H1 (cell line): Measurements from ENCODE around the gene VSX2. TPM values are rescaled to one million over a fixed set of nuclear protein-coding genes. Genes with fewer than 3 reads are reported as not detected.

Experiments
- CTCF ChIA-PET: fragments of 300-600 bp; sonication (Branson Sonifier 250); formaldehyde crosslinking; loops from one replicate; lab custom pipeline; 2021; ENCODE audit not compliant: partially characterized antibody; lab: Charles Lee
- POLR2A ChIA-PET: fragments of 300-600 bp; sonication (Branson Sonifier 250); formaldehyde crosslinking; loops from one replicate; lab custom pipeline; 2021; ENCODE audit warnings: inconsistent platforms; ENCODE audit not compliant: partially characterized antibody; lab: Charles Lee
- DNase-seq, 2 experiments: peaks; one replicate each; pipeline versions ENCODE4 v3.0.0 to v3.0.0-alpha.2; 2010 to 2022; ENCODE audit warnings: low spot score in 2 of 2, low read depth in 1 of 2, mixed read lengths in 1 of 2
- FAIRE-seq: peaks from 2 replicates; lab custom pipeline; 2011; peaks lifted over from hg19 to GRCh38; lab: Jason Lieb, UNC
- H2AFZ ChIP-seq: 2 replicates; pipeline ENCODE4 v1.8.1; 2012; ENCODE audit warnings: low read length, inconsistent platforms
- H2AK5ac ChIP-seq: 2 replicates; pipeline ENCODE4 v1.6.1; 2013; ENCODE audit warnings: low read depth, low read length
- H2BK120ac ChIP-seq: replicated peaks from 2 replicates; pipeline ENCODE3; 2013; ENCODE audit warnings: low read depth, low read length, inconsistent platforms
- H2BK12ac ChIP-seq: 2 replicates; pipeline ENCODE4 v1.6.1; 2013; ENCODE audit warnings: low read depth, low read length
- H2BK15ac ChIP-seq: 2 replicates; pipeline ENCODE4 v1.6.1; 2013; ENCODE audit warnings: low read length
- H2BK20ac ChIP-seq: 2 replicates; pipeline ENCODE4 v1.6.1; 2013; ENCODE audit warnings: low read length
- H2BK5ac ChIP-seq: 2 replicates; pipeline ENCODE4 v1.6.1; 2013; ENCODE audit warnings: low read depth, low read length
- H3K14ac ChIP-seq: 2 replicates; pipeline ENCODE4 v1.6.1; 2013; ENCODE audit warnings: inconsistent platforms; ENCODE audit not compliant: insufficient read length
- H3K18ac ChIP-seq: 2 replicates; pipeline ENCODE4 v1.6.1; 2013; ENCODE audit warnings: low read length; ENCODE audit errors: extremely low read depth
- H3K23ac ChIP-seq: 2 replicates; pipeline ENCODE4 v1.6.1; 2013; ENCODE audit warnings: inconsistent platforms; ENCODE audit not compliant: insufficient read length
- H3K23me2 ChIP-seq: 2 replicates; pipeline ENCODE4 v1.6.1; 2013; ENCODE audit warnings: low read depth, low read length
- H3K27ac ChIP-seq: 2 replicates; pipeline ENCODE4 v1.6.1; 2011; ENCODE audit warnings: low read depth, low read length, inconsistent platforms
- H3K27me3 ChIP-seq, 4 experiments: replicated peaks in 1 of 4; 1 replicate in 1 of 4; 2 replicates in 3 of 4; pipeline versions ENCODE4 v1.6.1 to v1.8.1; 2011 to 2013; ENCODE audit warnings: low read length in 3 of 4, mild to moderate bottlenecking in 3 of 4, inconsistent platforms in 2 of 4, mixed read lengths in 2 of 4, moderate library complexity in 1 of 4; ENCODE audit not compliant: control insufficient read depth in 3 of 4, insufficient read depth in 3 of 4; ENCODE audit errors: extremely low read depth in 1 of 4
- H3K36me3 ChIP-seq, 4 experiments: 2 replicates each; pipeline versions ENCODE4 v1.6.1 to v1.8.1; 2011 to 2013; ENCODE audit warnings: mild to moderate bottlenecking in 4 of 4, low read length in 3 of 4, moderate library complexity in 2 of 4, control low read depth in 1 of 4, inconsistent platforms in 1 of 4; ENCODE audit not compliant: insufficient read depth in 4 of 4, control insufficient read depth in 2 of 4
- H3K4ac ChIP-seq: replicated peaks from 2 replicates; pipeline ENCODE3; 2013; ENCODE audit warnings: low read length, low read depth, mixed read lengths, inconsistent platforms; ENCODE audit not compliant: insufficient read length
- H3K4me1 ChIP-seq, 4 experiments: replicated peaks in 1 of 4; 1 replicate in 1 of 4; 2 replicates in 3 of 4; pipeline versions ENCODE4 v1.6.1 to v1.8.1; 2011 to 2013; ENCODE audit warnings: low read length in 3 of 4, inconsistent platforms in 2 of 4, mixed read lengths in 1 of 4; ENCODE audit not compliant: insufficient read depth in 4 of 4, control insufficient read depth in 3 of 4
- H3K4me2 ChIP-seq, 2 experiments: 2 replicates each; pipeline versions ENCODE4 v1.6.1 to v1.8.1; 2011 to 2013; ENCODE audit warnings: low read depth in 2 of 2, low read length in 2 of 2, control low read depth in 1 of 2, inconsistent platforms in 1 of 2, mild to moderate bottlenecking in 1 of 2; ENCODE audit not compliant: insufficient read depth in 1 of 2
- H3K4me3 ChIP-seq, 4 experiments: fragments of 200-600, 300-600 bp in 1 of 4; sonication (generic), shearing (Covaris generic), sonication (Bioruptor Twin) in 1 of 4; 2 replicates each; pipeline versions ENCODE4 v1.5.1 to v1.8.1; 2011 to 2016; ENCODE audit warnings: low read length in 4 of 4, low read depth in 3 of 4, control low read depth in 2 of 4, inconsistent platforms in 2 of 4, mild to moderate bottlenecking in 2 of 4, mixed read lengths in 1 of 4, moderate library complexity in 1 of 4; ENCODE audit not compliant: insufficient read depth in 2 of 4; ENCODE audit errors: extremely low read depth in 1 of 4
- H3K56ac ChIP-seq: replicated peaks from 2 replicates; pipeline ENCODE3; 2013; ENCODE audit warnings: low read depth, mild to moderate bottlenecking, mixed read lengths, low read length, inconsistent platforms; ENCODE audit not compliant: insufficient read length
- H3K79me1 ChIP-seq: 2 replicates; pipeline ENCODE4 v1.6.1; 2013; ENCODE audit warnings: low read depth, low read length, control low read depth
- H3K79me2 ChIP-seq, 2 experiments: 2 replicates each; pipeline versions ENCODE4 v1.6.1 to v1.8.1; 2012 to 2013; ENCODE audit warnings: low read length in 2 of 2, mild to moderate bottlenecking in 2 of 2, inconsistent platforms in 1 of 2; ENCODE audit not compliant: insufficient read depth in 2 of 2, control insufficient read depth in 1 of 2
- H3K9ac ChIP-seq, 4 experiments: replicated peaks in 1 of 4; 1 replicate in 1 of 4; 2 replicates in 3 of 4; pipeline versions ENCODE4 v1.6.1 to v1.8.1; 2011 to 2013; ENCODE audit warnings: low read depth in 3 of 4, low read length in 3 of 4, control low read depth in 2 of 4, mild to moderate bottlenecking in 2 of 4, moderate library complexity in 2 of 4, inconsistent platforms in 1 of 4; ENCODE audit errors: extremely low read depth in 1 of 4
- H3K9me3 ChIP-seq, 2 experiments: 2 replicates each; pipeline versions ENCODE4 v1.6.1 to v1.8.1; 2012 to 2013; ENCODE audit warnings: mild to moderate bottlenecking in 2 of 2, moderate library complexity in 2 of 2, control low read depth in 1 of 2, inconsistent platforms in 1 of 2, low read depth in 1 of 2, low read length in 1 of 2, mixed read lengths in 1 of 2; ENCODE audit not compliant: insufficient read depth in 2 of 2
- H4K20me1 ChIP-seq, 2 experiments: replicated peaks in 1 of 2; 2 replicates each; pipeline versions ENCODE3 to v1.8.1; 2011 to 2013; ENCODE audit warnings: inconsistent platforms in 2 of 2, low read length in 2 of 2, mild to moderate bottlenecking in 1 of 2; ENCODE audit not compliant: insufficient read depth in 2 of 2, control insufficient read depth in 1 of 2
- H4K5ac ChIP-seq: 2 replicates; pipeline ENCODE4 v1.6.1; 2013; ENCODE audit warnings: low read length, low read depth, mixed read lengths, inconsistent platforms; ENCODE audit not compliant: insufficient read length
- H4K8ac ChIP-seq: 2 replicates; pipeline ENCODE4 v1.8.0; 2013; ENCODE audit warnings: mild to moderate bottlenecking, moderate library complexity, low read length, inconsistent platforms; ENCODE audit not compliant: insufficient read depth; ENCODE audit errors: extremely low read depth
- H4K91ac ChIP-seq: replicated peaks from 2 replicates; pipeline ENCODE3; 2013; ENCODE audit warnings: low read length, mixed read lengths, inconsistent platforms; ENCODE audit not compliant: insufficient read length
- BRCA1 ChIP-seq: IDR thresholded peaks from 2 replicates; pipeline ENCODE4 v1.6.1; 2012; ENCODE audit warnings: low read depth, low read length, improper control_type of control experiment
- EGR1 ChIP-seq: IDR thresholded peaks from 2 replicates; pipeline ENCODE4 v1.6.1; 2011; ENCODE audit warnings: low read depth, low read length, borderline replicate concordance
- POU5F1 ChIP-seq: IDR thresholded peaks from 2 replicates; pipeline ENCODE4 v1.6.1; 2011; ENCODE audit warnings: low read depth, mild to moderate bottlenecking, low read length, moderate library complexity
- RNF2 ChIP-seq: fragments of 200-900, 300-1000 bp; sonication (generic); IDR thresholded peaks from 2 replicates; pipeline ENCODE4 v1.7.1; 2016; ENCODE audit warnings: borderline replicate concordance, low read depth, mild to moderate bottlenecking, antibody characterized with exemption, low read length; ENCODE audit not compliant: poor library complexity, severe bottlenecking; ENCODE audit errors: missing control alignments
- WGBS, 2 experiments: shearing (Covaris generic) in 1 of 2; methylation state at CpG; one replicate each; pipeline versions ENCODE4 v1.1.6 to v1.1.7; 2013 to 2015; ENCODE audit warnings: low lambda C conversion rate in 2 of 2, mixed read lengths in 2 of 2, inconsistent platforms in 1 of 2, low coverage in 1 of 2, missing lambda C conversion rate in 1 of 2; ENCODE audit not compliant: insufficient replicate concordance in 2 of 2, insufficient coverage in 1 of 2, insufficient read length in 1 of 2; ENCODE audit errors: extremely low coverage in 1 of 2, missing lambda C conversion rate in 1 of 2; 5-methylcytosine and 5-hydroxymethylcytosine counted together
- polyA plus RNA-seq, 7 experiments: library from polyadenylated mRNA; depleted of rRNA in 3 of 7; stranded (reverse) in 5 of 7; unstranded in 2 of 7; fragments of >200 nt in 5 of 7; fragments of 200-250 nt in 2 of 7; gene quantifications; 1 replicate in 5 of 7; 2 replicates in 1 of 7; 4 replicates in 1 of 7; pipeline versions ENCODE4 v1.2.1 to v1.2.3, GENCODE V29; 2011 to 2013; ENCODE audit warnings: missing spikeins in 2 of 7, mixed read lengths in 2 of 7
- total RNA-seq: library from RNA; stranded (reverse); fragmentation: NEBNext Ultra II Directional; extraction: Animal tissue kit (Norgen Biotek cat#: 25700); gene quantifications from 2 replicates; pipeline ENCODE4 v1.2.1, GENCODE V29; 2021

The VSX2 gene
- total and polyA plus RNA-seq, 2 of the 8 experiments (the other 6 are each of a cell fraction or from before 2014, with no cell fraction given): 0.08 to 0.22 TPM

GRCh38 chr14:74242021-74242779 lies 3.0 kb downstream of the VSX2 start:
- CTCF ChIA-PET: interaction anchor here (0.6 to 16.5 kb wide), 9 partner anchors 12 to 285 kb away, joined by 3 to 127 read pairs (median 3); no protein-coding TSS in a partner anchor
- H3K18ac ChIP-seq: no peak overlapping the region; the same call in 1 of the 2 replicates
- 11% methylated on average over 28 of the region's 28 CpGs; no CpG with 5 or more reads in 1 of the 2 experiments for WGBS, 2 experiments
- H3K4me2 ChIP-seq: peak overlapping the region; percentile 65 to 88
- no peak for DNase-seq
- H3K27me3 ChIP-seq: peaks cover 59 to 81% (median 73%) of the 10 kb centered on the region in 4 experiments
- peak; percentile 31 for TF ChIP-seq RNF2
- TF ChIP-seq POU5F1: no peak
- no peak for TF ChIP-seq BRCA1
- TF ChIP-seq EGR1: no peak
- TF ChIP-seq, all 59 proteins: peak for 1
- Histone ChIP-seq H3K4ac (no peak overlapping the region), H3K9ac (no peak overlapping the region), H2BK20ac (no peak overlapping the region), H3K79me2 (no peaks in the 10 kb centered on the region), H4K91ac (no peak overlapping the region), H4K20me1 (peaks cover 0 to 2% of the 10 kb centered on the region in 2 experiments), H2BK5ac (no peak overlapping the region), H3K9me3 (no peaks in the 10 kb centered on the region), H4K5ac (no peak overlapping the region), H2BK12ac (no peak overlapping the region), H2BK15ac (no peak overlapping the region), H2AK5ac (no peak overlapping the region), H3K79me1 (no peaks in the 10 kb centered on the region), H3K27ac (no peak overlapping the region), H2BK120ac (no peak overlapping the region), H3K14ac (no peak overlapping the region), H3K4me3 (peak overlapping the region in 2 of 4 experiments; percentile 11 to 55; a peak in 4 of 8 replicates), H4K8ac (no peak overlapping the region), H3K36me3 (peaks cover 0 to 13% (median 0%) of the 10 kb centered on the region in 4 experiments; a peak in 1 of 8 replicates), H3K23me2 (peaks cover 22% of the 10 kb centered on the region; the same call in 1 of the 2 replicates), H3K56ac (no peak overlapping the region), H3K4me1 (peaks cover 6 to 40% (median 16%) of the 10 kb centered on the region in 4 experiments), H2AFZ (no peak overlapping the region), H3K23ac (no peak overlapping the region)
- FAIRE-seq: no peak
- POLR2A ChIA-PET: interaction anchor here (0.6 to 1.1 kb wide), 4 partner anchors 8 to 521 kb away, joined by 3 to 4 read pairs (median 4); partner anchors contain the start of gene YLPM1
